OCI-LY1 (cell line): Measurements from ENCODE around the gene CNPPD1.
A peak's percentile ranks its signal among the peaks of the same experiment; 100 is the strongest.

Experiments used
- H2AFZ ChIP-seq: fragments of 200-600 bp; sonication (generic), shearing (Covaris generic); 2 replicates; pipeline ENCODE4 v1.6.0; 2014; ENCODE audit warnings: antibody characterized with exemption, mild to moderate bottlenecking, low read length
- H3F3A ChIP-seq: fragments of 200-600 bp; sonication (generic), shearing (Covaris generic); 2 replicates; pipeline ENCODE4 v1.6.0; 2014; ENCODE audit warnings: mild to moderate bottlenecking, antibody characterized with exemption, low read length, moderate library complexity; ENCODE audit not compliant: insufficient read depth
- H3K27ac ChIP-seq: fragments of 200-600 bp; sonication (generic); 2 replicates; pipeline ENCODE4 v1.5.1; 2014; ENCODE audit warnings: low read length, mixed run types, mild to moderate bottlenecking, low read depth; ENCODE audit not compliant: poor library complexity, severe bottlenecking
- H3K27me3 ChIP-seq: fragments of 200-600 bp; sonication (generic); 2 replicates; pipeline ENCODE4 v1.6.0; 2014; ENCODE audit warnings: antibody characterized with exemption, mild to moderate bottlenecking, low read length, moderate library complexity; ENCODE audit not compliant: insufficient read depth
- H3K36me3 ChIP-seq: fragments of 200-600 bp; sonication (generic); 2 replicates; pipeline ENCODE4 v1.6.1; 2014; ENCODE audit warnings: mild to moderate bottlenecking, antibody characterized with exemption, low read length, moderate library complexity, mixed read lengths; ENCODE audit not compliant: insufficient read depth
- H3K4me1 ChIP-seq: fragments of 200-600 bp; sonication (generic); 2 replicates; pipeline ENCODE4 v1.5.1; 2014; ENCODE audit warnings: mild to moderate bottlenecking, low read length, moderate library complexity; ENCODE audit not compliant: insufficient read depth, severe bottlenecking
- H3K4me2 ChIP-seq: fragments of 200-600 bp; sonication (generic), shearing (Covaris generic); 2 replicates; pipeline ENCODE4 v1.6.1; 2014; ENCODE audit warnings: low read length
- H3K4me3 ChIP-seq: fragments of 200-600 bp; sonication (generic); 2 replicates; pipeline ENCODE4 v1.5.1; 2014; ENCODE audit warnings: low read length, low read depth, mild to moderate bottlenecking, mixed read lengths; ENCODE audit not compliant: poor library complexity, severe bottlenecking
- H3K79me2 ChIP-seq: fragments of 200-600 bp; shearing (Covaris generic); 2 replicates; pipeline ENCODE4 v1.6.1; 2016; ENCODE audit warnings: mixed run types, low read length, mixed read lengths; ENCODE audit not compliant: insufficient read depth
- H3K9ac ChIP-seq: fragments of 200-600 bp; sonication (generic), shearing (Covaris generic); 2 replicates; pipeline ENCODE4 v1.6.1; 2014; ENCODE audit warnings: mild to moderate bottlenecking, low read length, mixed read lengths
- H3K9me2 ChIP-seq: fragments of 200-600 bp; sonication (generic), shearing (Covaris generic); 2 replicates; pipeline ENCODE4 v1.6.1; 2014; ENCODE audit warnings: low read depth, mild to moderate bottlenecking, low read length, mixed read lengths
- H3K9me3 ChIP-seq: fragments of 200-600 bp; shearing (Covaris generic); 2 replicates; pipeline ENCODE4 v1.6.1; 2014; ENCODE audit warnings: low read length, mixed read lengths
- H4K20me1 ChIP-seq: fragments of 200-600 bp; sonication (generic), shearing (Covaris generic); 2 replicates; pipeline ENCODE4 v1.6.0; 2016; ENCODE audit warnings: mild to moderate bottlenecking, low read length; ENCODE audit not compliant: insufficient read depth
- EZH2 ChIP-seq: fragments of 200-600 bp; sonication (generic), shearing (Covaris generic); IDR thresholded peaks from 2 replicates; pipeline ENCODE4 v1.8.0; 2017; ENCODE audit warnings: borderline replicate concordance, mixed run types, mild to moderate bottlenecking, antibody characterized with exemption, low read length, moderate library complexity, mixed read lengths
- TF ChIP-seq, protein P1 (sequence below): fragments of 200-600 bp; sonication (generic), shearing (Covaris generic); IDR thresholded peaks from 2 replicates; pipeline ENCODE4 v1.5.1; 2017; ENCODE audit warnings: mild to moderate bottlenecking, antibody characterized with exemption, low read length, moderate library complexity, mixed read lengths

CNPPD1 gene

DNA sequence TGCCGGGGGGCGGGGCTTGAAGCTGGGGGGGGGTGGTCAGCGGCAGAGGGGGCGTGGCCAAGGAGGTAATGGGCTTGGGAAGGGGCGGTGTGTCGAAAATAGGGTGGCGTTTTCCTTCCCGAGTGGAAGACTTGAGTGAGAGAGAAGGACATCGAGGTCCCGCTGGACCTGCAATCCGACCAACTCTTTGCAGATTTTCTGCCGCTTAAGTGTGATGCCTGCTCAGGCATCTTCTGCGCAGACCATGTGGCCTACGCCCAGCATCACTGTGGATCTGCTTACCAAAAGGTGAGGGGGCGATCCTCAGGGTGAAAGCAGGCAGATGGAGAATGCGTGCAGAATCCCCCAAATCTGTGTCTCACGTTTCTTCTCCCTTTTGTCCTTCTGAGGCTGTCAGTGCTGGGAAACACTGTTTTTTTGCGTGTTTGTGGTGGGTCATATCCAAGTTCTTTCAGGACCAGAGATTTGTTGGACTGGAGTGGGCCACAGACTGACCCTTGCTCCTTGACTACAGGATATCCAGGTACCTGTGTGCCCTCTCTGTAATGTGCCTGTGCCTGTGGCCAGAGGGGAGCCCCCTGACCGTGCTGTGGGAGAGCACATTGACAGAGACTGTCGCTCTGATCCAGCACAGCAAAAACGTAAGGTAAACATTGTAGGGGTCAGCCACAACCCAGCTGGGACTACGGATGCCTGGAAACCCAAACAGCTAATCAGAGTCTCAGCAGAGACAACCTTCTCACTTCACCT lies 30.6 kb upstream of the CNPPD1 start:
- Histone ChIP-seq H3K79me2 (no peaks in the 10 kb centered on the region), H3K9me3 (peaks cover 6% of the 10 kb centered on the region; the same call in 1 of the 2 replicates), H3K4me2 (peak overlapping the region; percentile 86), H2AFZ (no peak overlapping the region), H4K20me1 (no peaks in the 10 kb centered on the region), H3F3A (0 out of 2 replicates have a peak, but pooled peaks cover 3% of the 10 kb centered on the region), H3K9ac (peak overlapping the region; percentile 82), H3K9me2 (no peaks in the 10 kb centered on the region), H3K27me3 (no peaks in the 10 kb centered on the region), H3K36me3 (peaks cover 43% of the 10 kb centered on the region), H3K4me3 (peak overlapping the region; percentile 70), H3K4me1 (peaks cover 21% of the 10 kb centered on the region), H3K27ac (peak overlapping the region; percentile 77)
- TF ChIP-seq, protein P1, sequence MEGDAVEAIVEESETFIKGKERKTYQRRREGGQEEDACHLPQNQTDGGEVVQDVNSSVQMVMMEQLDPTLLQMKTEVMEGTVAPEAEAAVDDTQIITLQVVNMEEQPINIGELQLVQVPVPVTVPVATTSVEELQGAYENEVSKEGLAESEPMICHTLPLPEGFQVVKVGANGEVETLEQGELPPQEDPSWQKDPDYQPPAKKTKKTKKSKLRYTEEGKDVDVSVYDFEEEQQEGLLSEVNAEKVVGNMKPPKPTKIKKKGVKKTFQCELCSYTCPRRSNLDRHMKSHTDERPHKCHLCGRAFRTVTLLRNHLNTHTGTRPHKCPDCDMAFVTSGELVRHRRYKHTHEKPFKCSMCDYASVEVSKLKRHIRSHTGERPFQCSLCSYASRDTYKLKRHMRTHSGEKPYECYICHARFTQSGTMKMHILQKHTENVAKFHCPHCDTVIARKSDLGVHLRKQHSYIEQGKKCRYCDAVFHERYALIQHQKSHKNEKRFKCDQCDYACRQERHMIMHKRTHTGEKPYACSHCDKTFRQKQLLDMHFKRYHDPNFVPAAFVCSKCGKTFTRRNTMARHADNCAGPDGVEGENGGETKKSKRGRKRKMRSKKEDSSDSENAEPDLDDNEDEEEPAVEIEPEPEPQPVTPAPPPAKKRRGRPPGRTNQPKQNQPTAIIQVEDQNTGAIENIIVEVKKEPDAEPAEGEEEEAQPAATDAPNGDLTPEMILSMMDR, result no peak
- TF ChIP-seq EZH2, result no peak

DNA sequence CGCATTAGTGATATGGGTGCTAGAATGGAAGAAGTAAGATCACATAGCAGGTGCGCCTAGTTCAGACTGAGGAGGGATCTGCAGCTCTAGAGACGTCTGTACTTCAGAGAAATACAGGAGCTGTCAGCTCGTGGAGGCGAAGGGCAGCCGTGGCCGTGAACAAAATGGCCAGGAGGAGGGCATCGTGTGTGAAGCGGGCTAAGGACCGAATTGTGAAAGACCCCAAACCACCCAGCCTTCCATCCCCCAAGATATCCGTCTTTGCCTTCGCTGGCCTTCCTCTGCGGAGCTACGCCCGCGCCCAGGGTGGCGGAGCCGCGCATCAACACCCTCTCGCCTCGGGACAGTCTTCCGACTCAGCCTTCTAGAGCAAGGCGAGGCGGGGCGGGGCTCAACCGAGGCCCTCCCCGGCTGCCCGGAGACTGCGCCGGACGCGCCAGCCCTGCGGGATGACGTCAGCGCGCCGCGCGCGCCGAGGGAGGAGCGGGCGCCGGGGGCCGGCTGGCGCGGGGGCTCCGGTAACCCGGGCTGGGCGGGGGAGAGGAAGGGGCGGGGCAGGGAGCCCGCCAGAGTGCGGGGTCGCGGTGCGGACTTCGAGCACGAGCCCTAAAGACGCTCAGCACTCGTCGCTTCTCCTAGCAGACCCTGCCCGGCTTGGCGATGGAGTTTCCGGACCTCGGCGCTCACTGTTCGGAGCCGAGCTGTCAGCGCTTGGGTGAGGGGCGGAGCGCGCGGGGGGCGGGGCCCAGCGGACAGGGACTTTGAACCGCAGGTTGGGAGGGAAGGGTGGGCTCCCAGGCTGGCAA lies 29.8 kb upstream of the CNPPD1 start, which contains the start of gene ZFAND2B:
Gene ZFAND2B (plus strand): TSS at position 455 of the 806 bp plus-strand sequence. CDS start 206 bp downstream, at position 661.
- Histone ChIP-seq H2AFZ (peak within 1 kb of the TSS; percentile 24; the same call in 1 of the 2 replicates), H3K27me3 (no peaks in the 10 kb centered on the region), H3K4me2 (peak within 1 kb of the TSS; percentile 86), H3K79me2 (no peaks in the 10 kb centered on the region), H3F3A (0 out of 2 replicates have a peak, but pooled peaks cover 3% of the 10 kb centered on the region), H3K9me3 (peaks cover 6% of the 10 kb centered on the region; the same call in 1 of the 2 replicates), H3K9me2 (no peaks in the 10 kb centered on the region), H3K4me3 (peak within 1 kb of the TSS; percentile 70), H3K4me1 (peaks cover 21% of the 10 kb centered on the region), H3K9ac (peak within 1 kb of the TSS; percentile 82), H4K20me1 (no peaks in the 10 kb centered on the region), H3K36me3 (peaks cover 38% of the 10 kb centered on the region; the same call in 1 of the 2 replicates), H3K27ac (peak within 1 kb of the TSS; percentile 77)
- TF ChIP-seq, protein P1, result no peak
- no peak for TF ChIP-seq EZH2

DNA sequence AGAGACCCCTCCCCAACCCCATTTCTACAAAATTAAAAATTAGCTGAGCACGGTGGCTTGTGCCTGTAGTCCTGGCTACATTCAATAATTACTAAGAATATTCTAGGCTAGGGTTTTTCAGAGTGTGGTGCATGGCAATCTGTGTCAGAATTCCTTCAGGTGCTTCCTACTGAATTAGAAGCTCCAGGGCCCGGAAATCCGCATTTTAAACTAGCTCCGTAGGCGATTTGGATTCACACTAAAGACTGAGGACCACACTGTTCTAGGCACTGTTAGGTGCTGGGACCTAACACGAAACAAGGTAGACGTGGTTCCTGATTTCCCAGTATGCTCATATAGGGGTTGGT lies 29.2 kb upstream of the CNPPD1 start:
- no peaks in the 10 kb centered on the region for H4K20me1 ChIP-seq
- no peaks in the 10 kb centered on the region for H3K79me2 ChIP-seq
- no peaks in the 10 kb centered on the region for H3K9me2 ChIP-seq
- peak overlapping the region; percentile 70 for H3K4me3 ChIP-seq
- peak overlapping the region; percentile 82 for H3K9ac ChIP-seq
- H3K27me3 ChIP-seq, result no peaks in the 10 kb centered on the region
- peak overlapping the region; percentile 72 for H3K27ac ChIP-seq
- TF ChIP-seq, protein P1, result no peak
- TF ChIP-seq EZH2, result no peak
- 0 out of 2 replicates have a peak, but pooled peaks cover 3% of the 10 kb centered on the region for H3F3A ChIP-seq
- peaks cover 35% of the 10 kb centered on the region; the same call in 1 of the 2 replicates for H3K36me3 ChIP-seq
- peaks cover 6% of the 10 kb centered on the region; the same call in 1 of the 2 replicates for H3K9me3 ChIP-seq
- H3K4me2 ChIP-seq, result peak overlapping the region; percentile 86
- H3K4me1 ChIP-seq, result peaks cover 21% of the 10 kb centered on the region
- H2AFZ ChIP-seq, result peak overlapping the region; percentile 24; the same call in 1 of the 2 replicates
